ENCODE results near the gene PKNOX1.
"Not testable (repeated sequence)": the region's sequence is repeated elsewhere in the genome, so short reads cannot be mapped to it uniquely, and the experiment has no call there.

Gene PKNOX1

DNA sequence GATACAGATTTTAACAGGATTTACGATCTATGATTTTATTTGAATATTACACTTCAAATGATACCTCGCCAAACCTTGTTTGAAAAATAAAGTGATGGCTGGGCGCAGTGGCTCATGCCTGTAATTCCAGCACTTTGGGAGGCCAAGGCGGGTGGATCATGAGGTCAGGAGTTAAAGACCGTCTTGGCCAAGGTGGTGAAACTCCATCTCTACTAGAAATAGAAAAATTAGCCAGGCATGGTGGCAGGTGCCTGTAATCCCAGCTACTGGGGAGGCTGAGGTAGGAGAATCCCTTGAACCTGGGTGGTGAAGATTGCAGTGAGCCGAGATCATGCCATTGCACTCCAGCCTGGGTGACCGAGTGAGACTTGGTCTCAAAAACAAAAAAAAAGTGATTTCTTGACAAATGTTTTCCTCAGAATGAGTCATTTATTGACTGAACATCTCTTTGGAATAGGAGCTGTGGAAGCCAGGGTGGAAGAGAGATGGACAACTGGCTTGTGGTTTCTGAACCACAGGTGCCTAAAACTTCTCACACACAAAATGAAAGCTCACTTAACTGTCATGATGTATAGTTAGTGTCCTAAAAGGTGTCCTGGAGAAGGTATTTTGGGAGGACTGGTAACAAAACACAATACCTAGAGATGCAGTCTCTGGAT is 11.9 kb downstream of the PKNOX1 start:
- no peak for DNase-seq

GRCh38 chr21:42988236-42988965 is 14.0 kb downstream of the PKNOX1 start:
- no peak for DNase-seq

DNA sequence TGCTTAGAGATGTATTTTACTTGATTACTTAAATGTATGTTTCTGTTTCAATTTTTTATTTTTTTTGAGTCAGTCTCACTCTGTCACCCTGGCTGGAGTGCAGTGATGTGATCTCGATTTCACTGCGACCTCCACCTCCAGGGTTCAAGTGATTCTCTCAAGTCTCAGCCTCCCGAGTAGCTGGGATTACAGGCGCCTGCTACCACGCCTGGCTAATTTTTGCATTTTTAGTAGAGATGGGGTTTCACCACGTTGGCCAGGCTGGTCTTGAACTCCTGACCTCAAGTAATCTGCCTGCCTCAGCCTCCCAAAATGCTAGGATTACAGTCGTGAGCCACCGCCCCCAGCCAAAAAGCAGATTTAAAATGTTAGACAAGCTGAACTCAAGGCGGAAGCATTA is 15.0 kb downstream of the PKNOX1 start:
- DNase-seq, result not testable (repeated sequence)

GRCh38 chr21:42989816-42990650 is 15.7 kb downstream of the PKNOX1 start:
- no peak for DNase-seq

DNA sequence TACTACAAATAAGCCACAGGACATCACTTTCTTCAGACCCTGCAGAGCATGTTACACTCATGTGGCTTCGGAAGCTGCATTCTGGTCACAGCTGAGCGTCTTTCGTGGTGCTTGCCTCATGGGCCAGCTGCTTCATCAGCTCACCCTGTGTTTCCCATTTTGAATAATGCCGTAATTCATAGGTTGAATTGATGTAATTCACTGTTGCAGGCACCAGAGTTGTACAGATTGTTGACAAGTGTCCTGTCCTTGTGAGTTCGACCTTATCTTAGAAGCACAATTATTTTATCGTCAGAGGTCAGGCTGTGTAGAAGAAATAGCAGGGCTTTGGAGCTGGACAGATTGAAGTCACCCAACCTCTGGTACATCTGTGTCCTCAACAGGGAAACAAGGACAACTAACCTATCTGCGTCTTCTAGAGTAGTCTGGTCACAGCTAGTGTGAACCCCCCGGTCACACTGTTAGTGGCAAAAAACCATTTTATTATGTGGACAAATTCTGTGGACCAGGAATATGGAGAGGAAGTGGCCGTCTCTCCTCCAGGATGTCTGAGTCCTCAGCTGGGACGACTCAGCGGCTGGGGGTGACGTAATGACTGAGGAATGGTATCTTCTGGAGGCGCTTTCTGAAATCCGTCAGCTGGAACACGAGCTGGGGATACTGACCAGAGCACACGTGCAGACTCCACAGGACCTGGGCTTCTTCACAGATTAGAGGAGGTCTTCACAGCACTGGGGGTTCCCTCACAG is 17.8 kb downstream of the PKNOX1 start:
- no peak for DNase-seq

- DNase-seq, result no peak
These were observed 18.8 kb downstream of the PKNOX1 start for GRCh38 chr21:42993051-42993712.

DNA sequence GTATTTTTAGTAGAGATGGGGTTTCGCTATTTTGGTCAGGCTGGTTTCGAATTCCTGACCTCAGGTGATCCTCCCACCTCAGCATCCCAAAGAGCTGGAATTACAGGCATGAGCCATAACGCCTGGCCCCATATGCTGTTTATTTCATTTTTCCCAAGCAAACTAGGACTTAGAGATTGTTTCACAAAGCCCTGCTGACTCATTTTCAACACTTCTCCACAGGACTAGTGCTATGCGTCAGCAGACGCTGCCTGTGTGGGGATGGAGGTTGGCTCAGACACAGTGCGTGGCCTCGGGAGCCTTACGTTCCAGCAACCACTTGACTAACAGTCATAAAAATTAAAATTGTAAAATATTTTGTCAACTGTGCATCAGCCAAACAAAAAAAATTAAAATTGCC is 22.7 kb downstream of the PKNOX1 start:
- DNase-seq, result no peak

DNA sequence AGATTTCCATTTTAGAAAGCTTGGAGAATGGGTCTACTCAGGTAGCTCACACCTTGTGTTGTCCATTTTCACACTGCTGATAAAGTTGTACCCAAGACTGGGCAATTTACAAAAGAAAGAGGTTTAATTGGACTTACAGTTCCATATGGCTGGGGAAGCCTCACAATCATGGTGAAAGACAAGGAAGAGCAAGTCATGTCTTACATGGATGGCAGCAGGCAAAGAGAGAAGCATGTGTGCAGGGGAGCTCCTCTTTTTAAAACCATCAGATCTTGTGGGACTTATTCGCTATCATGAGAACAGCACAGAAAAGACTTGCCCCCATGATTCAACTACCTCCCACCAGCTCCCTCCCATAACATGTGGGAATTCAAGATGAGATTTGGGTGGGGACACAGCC is 23.6 kb downstream of the PKNOX1 start:
- not testable (repeated sequence) for DNase-seq

GRCh38 chr21:42999152-42999551 is 24.8 kb downstream of the PKNOX1 start:
- DNase-seq, result not testable (repeated sequence)

- DNase-seq, result not testable (repeated sequence)
These were observed 25.7 kb downstream of the PKNOX1 start for GRCh38 chr21:43000041-43000440.

GRCh38 chr21:43001316-43001715 is 27.0 kb downstream of the PKNOX1 start:
- DNase-seq, result no peak

DNA sequence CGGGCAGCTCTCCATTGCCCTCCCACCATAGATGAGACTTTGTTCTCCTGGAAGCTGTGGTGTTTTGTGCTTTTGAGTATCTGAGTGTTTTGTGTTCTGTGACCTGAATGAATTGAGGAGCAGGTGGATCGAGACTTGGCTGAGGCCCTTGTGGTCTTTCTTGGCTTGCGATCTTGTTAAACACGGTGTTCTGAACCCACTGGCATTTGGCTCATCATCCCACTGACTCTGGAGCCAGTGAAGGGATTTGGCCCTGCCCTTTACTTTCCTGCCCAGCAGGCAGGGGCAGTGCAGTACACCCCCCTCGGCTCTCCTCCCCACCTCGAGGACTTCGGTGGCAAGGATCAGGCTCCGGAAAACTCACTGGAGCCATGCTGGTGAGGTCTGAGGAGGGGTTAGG is 30.6 kb downstream of the PKNOX1 start:
- no peak for DNase-seq

- no peak for DNase-seq
These were observed 31.3 kb downstream of the PKNOX1 start for GRCh38 chr21:43005635-43006034.

DNA sequence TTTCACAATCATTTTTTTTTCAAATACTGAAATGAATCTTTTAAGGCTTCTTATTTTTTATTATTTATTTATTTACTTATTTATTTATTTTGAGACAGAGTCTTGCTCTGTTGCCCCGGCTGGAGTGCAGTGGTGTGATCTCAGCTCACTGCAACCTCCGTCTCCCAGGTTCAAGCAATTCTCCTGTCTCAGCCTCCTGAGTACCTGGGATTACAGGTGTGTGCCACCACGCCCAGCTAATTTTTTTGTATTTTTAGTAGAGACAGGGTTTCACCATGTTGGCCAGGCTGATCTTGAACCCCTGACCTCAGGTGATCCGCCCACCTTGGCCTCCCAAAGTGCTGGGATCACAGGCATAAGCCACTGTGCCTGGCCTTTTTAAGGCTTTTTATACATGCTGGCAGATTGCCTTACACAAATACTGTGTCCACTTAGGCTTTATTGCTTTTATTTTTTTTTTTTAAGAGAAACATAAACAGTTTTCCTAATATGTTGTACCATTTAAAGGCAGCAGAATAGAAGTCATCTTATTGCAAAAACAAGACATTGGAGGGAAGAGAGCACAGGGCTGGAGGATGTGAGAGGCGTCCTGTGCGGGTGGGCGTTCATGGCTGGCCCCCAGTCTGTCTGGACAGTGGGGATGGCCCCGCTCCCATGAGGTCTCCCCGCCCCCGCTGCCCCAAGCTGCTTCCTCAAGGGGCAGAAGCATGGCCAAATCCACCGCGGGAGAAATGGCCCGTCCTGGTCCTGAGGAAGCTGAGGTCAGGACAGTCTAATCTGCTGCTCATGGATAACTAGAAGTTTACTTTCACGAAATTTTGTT is 31.9 kb downstream of the PKNOX1 start:
- not testable (repeated sequence) for DNase-seq

DNA sequence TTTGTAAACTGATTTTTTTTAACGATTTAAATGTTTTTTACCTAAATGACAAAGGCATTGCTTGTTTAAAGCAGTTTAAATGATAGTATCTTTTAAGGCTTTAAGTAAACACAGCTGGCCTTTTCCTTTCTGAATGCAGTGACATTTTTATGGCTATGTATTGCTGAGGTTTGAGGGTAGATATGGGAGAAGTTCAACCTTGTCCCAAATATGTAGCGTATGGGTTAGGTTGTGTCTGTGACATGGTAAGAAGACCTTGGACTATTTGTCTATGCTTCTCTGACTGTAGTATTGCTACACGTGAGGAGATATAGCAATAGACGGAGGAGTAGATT is 32.5 kb downstream of the PKNOX1 start:
- DNase-seq, result no peak

DNA sequence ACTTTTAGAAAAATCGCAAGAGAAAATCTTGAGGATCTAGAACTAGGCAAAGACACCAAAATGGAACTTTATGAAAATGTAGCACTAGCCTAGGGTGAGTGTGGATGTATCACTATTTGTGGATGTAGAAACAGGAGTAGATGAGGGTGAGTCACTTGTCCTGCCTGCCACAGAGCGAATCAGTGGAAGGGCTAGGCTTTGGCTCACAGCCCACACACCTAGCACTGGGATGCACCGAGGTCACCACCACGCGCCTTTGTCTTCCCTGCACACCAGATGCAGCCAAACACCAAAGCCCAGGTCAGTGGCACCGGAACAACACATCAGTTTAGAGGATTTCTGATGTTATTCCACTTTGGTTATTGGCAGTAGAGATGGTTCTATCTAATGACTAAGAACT is 38.2 kb downstream of the PKNOX1 start:
- no peak for DNase-seq

DNA sequence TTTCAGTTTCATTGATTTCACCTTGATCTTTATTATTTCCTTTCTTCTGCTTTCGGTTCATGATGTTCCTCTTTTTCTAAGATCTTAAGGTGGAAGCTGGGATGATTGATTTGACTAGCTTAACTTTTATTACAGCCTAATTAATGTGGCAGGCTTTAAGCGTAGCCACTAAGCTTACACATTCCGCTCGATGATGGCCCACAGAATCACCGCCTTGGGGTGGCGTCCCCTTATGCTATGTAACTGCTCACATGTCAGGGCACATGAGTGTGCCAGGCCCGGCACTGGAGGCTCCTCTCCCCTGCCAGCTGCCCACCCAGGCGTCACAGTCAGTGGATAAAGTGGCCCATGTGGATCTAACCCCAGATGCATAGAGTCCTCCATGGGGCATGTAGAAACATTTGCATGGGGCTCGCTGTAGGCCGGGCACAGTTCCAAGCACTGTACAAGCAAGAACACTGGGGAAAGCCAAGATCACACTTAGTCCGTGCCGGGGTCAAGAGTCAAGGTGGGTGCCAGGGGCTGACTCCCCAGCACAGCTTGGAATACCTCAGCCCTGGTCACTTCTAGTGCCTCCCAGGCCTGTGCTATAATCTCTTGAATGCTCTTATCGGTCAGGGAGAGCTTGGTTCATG is 41.7 kb downstream of the PKNOX1 start:
- DNase-seq, result no peak

DNA sequence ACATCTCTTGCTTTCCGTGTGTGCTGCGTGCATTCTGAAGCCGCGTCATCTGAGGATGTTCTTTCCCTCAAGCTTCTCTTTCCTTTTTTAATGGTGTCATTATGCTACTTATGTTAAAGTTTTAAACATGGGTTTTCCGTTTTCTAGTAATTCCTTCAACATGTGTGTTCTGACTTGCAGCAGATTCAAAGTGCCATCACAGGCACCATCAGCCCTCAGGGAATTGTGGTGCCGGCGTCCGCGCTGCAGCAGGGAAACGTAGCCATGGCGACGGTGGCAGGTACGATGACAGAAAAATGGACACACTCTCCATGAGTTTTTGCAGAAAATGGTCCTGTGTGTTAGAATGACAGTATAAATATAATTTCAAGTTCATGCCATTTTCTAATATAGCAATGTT is 42.4 kb downstream of the PKNOX1 start:
- no peak for DNase-seq

DNA sequence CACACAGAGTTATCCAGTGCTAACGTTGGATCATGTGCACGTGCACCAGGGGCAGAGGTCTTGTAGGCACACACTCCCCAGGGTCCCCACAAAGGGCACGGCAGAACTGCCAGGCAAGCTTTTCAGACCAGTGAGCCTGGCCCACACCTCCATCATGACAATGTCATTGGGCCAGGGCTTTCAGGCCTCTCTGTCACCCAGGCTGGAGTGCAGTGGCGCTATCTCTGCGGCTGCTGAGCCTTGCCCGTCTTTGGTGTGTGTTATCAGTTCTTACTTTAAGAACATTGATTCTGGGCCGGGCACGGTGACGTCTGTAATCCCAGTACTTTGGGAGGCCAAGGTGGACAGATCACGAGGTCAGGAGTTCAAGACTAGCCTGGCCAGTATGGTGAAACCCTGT is 44.2 kb downstream of the PKNOX1 start:
- DNase-seq, result no peak

GRCh38 chr21:43020177-43020576 is 45.8 kb downstream of the PKNOX1 start:
- no peak for DNase-seq

GRCh38 chr21:43020771-43021170 is 46.4 kb downstream of the PKNOX1 start:
- no peak for DNase-seq

Data from NCI-H69 (cell line).